ENCODE results near the gene ASPSCR1. TPM values are rescaled to one million over a fixed set of nuclear protein-coding genes. Genes with fewer than 3 reads are reported as not detected.

Gene ASPSCR1
- total RNA-seq, 2 donors from 2014 or later: 17.9 to 57.4 TPM

DNA sequence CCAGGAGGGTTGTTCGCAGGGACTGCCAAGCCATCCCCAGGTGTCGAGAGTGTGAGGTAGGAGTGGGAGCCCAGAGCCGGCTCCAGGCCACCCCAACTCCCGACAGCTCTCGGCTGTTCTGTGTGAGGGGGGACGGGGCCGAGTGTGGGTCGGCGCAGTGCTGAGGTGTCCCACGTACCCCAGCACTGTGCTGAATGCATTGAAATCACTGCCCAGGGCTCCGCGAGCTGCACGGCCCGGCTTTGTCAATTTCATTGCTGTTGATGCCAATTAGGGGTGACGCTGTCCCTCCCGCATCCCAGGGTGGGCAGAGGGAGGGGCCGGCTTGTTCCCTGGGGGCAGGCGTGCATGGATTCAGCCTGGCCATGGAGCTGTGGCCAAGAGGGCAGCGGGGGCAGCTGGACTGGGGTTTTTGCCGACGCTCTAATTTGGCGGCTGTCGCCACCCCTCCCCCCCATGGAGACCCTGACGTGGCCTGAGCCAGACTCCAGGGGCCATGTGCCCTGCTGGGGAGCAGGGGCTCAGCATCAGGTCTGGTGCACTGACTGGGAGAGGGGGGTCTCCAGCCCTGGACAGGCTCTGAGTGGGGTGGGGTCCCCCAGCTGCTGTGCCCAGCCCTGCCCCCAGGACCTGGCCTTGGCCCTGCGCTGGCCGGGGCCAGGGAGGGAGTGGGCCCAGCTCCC lies 31.0 kb downstream of the ASPSCR1 start:
- DNase-seq: no peak
- H3K27me3 ChIP-seq: no peaks in the 10 kb centered on the region
- H3K4me3 ChIP-seq: no peak overlapping the region
- no peak overlapping the region for H3K27ac ChIP-seq
- no peaks in the 10 kb centered on the region for H3K9me3 ChIP-seq
- intact Hi-C loops (cut with DNase I): no loop called here
- H3K36me3 ChIP-seq (replicated peaks in 1 of 2; ENCODE audit: insufficient read depth in 1 of 2, low read depth in 2 of 2): no peaks in the 10 kb centered on the region
- 82 to 94% methylated on average over 15 to 25 of the region's 26 CpGs for WGBS, 2 donors
- H3K4me1 ChIP-seq: no peaks in the 10 kb centered on the region
- ATAC-seq: no peak
- TF ChIP-seq POLR2A (IDR thresholded peaks at IDR 0.05): no peak
- TF ChIP-seq, protein P1, sequence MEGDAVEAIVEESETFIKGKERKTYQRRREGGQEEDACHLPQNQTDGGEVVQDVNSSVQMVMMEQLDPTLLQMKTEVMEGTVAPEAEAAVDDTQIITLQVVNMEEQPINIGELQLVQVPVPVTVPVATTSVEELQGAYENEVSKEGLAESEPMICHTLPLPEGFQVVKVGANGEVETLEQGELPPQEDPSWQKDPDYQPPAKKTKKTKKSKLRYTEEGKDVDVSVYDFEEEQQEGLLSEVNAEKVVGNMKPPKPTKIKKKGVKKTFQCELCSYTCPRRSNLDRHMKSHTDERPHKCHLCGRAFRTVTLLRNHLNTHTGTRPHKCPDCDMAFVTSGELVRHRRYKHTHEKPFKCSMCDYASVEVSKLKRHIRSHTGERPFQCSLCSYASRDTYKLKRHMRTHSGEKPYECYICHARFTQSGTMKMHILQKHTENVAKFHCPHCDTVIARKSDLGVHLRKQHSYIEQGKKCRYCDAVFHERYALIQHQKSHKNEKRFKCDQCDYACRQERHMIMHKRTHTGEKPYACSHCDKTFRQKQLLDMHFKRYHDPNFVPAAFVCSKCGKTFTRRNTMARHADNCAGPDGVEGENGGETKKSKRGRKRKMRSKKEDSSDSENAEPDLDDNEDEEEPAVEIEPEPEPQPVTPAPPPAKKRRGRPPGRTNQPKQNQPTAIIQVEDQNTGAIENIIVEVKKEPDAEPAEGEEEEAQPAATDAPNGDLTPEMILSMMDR (IDR thresholded peaks at IDR 0.05): no peak

DNA sequence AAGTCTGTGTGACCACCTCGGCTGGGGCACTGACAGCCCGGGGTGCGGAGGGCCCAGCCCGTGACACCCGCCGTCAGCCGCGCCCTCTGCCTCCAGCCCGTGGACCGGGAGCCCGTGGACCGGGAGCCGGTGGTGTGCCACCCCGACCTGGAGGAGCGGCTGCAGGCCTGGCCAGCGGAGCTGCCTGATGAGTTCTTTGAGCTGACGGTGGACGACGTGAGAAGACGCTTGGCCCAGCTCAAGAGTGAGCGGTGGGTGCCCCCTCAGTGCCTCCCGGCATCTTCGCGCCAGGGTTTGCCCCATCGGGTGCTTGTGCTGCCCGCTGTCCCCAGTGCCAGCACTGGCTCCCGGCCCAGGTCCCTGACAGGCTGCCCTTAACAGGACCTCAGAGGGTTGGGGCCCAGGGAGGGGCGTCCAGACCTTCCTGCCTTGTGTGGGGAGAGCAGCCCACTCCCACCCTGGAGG lies 31.5 kb downstream of the ASPSCR1 start:
- no peak overlapping the region for H3K27ac ChIP-seq
- WGBS, 2 donors: 93 to 100% methylated on average over 5 to 22 of the region's 28 CpGs
- no peaks in the 10 kb centered on the region for H3K9me3 ChIP-seq
- ATAC-seq: no peak
- no peak for DNase-seq
- intact Hi-C loops (cut with DNase I): no loop called here
- no peaks in the 10 kb centered on the region for H3K27me3 ChIP-seq
- TF ChIP-seq POLR2A (IDR thresholded peaks at IDR 0.05): no peak
- TF ChIP-seq, protein P1 (IDR thresholded peaks at IDR 0.05): no peak
- H3K36me3 ChIP-seq (replicated peaks in 1 of 2; ENCODE audit: insufficient read depth in 1 of 2, low read depth in 2 of 2): no peaks in the 10 kb centered on the region
- H3K4me3 ChIP-seq: no peak overlapping the region
- no peaks in the 10 kb centered on the region for H3K4me1 ChIP-seq

DNA sequence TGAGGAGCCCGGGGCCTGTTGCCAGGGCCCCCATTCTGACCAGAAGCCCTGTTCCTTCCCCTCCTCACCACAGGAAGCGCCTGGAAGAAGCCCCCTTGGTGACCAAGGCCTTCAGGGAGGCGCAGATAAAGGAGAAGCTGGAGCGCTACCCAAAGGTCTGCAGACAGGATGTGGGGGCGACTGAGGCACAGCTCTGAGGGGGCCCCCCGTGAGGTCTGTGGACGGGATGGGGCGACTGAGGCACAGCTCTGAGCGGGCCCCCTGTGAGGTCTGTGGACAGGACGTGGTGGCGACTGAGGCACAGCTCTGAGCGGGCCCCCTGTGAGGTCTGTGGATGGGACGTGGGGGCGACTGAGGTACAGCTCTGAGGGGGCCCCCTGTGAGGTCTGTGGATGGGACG lies 32.0 kb downstream of the ASPSCR1 start:
- no peak overlapping the region for H3K27ac ChIP-seq
- H3K4me1 ChIP-seq: no peaks in the 10 kb centered on the region
- no peak for TF ChIP-seq POLR2A (IDR thresholded peaks at IDR 0.05)
- TF ChIP-seq, protein P1 (IDR thresholded peaks at IDR 0.05): no peak
- H3K27me3 ChIP-seq: no peaks in the 10 kb centered on the region
- H3K4me3 ChIP-seq: no peak overlapping the region
- ATAC-seq (no peak), DNase-seq (no peak)
- intact Hi-C loops (cut with DNase I): no loop called here
- H3K36me3 ChIP-seq (replicated peaks in 1 of 2; ENCODE audit: insufficient read depth in 1 of 2, low read depth in 2 of 2): no peaks in the 10 kb centered on the region
- H3K9me3 ChIP-seq: no peaks in the 10 kb centered on the region
- 70 to 86% methylated on average over 12 to 15 of the region's 15 CpGs for WGBS, 2 donors

DNA sequence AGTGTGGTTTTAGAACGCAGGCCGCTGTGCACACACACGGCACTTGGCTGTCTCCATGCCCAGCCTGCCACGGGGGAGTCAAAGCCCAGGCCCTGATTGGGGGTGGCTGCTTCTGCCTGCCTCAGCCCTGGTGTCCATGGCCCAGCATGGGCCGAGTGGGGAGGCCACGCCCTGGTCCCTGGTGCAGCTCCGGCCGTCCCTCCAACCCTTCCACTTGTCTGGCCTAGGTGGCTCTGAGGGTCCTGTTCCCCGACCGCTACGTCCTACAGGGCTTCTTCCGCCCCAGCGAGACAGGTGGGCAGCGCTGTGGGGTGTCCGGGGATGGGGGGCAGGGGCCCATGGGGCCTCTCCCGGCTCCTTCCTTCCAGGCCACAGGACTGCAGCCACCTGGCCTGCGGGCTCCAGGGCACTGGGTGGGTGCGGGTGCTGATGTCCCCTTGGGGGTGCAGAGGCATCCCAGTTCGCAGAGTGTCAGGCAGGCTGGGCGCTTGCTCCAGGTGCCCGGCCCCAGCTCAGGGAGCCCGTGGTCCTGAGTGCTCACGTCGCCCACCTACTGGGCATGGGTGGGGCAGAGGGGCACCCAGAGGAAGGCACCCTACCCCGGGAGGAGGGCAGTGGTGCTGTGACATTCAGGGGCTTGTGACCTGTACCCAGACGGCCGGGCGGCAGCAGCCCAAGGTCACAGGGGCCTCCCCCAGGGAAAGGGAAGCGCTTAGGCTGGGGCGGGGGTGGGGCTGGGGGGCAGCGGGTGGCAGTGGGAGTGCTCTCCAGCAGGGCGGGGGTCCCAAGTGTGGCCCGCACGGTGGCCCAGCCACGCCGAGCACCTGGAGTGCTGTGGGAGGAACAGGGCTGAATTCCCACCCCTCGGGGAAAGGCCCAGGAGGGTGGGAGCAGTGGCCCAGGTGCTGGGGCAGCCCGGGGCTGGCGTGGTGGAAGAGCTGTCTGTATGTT lies 33.4 kb downstream of the ASPSCR1 start:
- 90 to 91% methylated on average over 23 to 26 of the region's 39 CpGs for WGBS, 2 donors
- H3K4me3 ChIP-seq: no peak overlapping the region
- no peaks in the 10 kb centered on the region for H3K4me1 ChIP-seq
- TF ChIP-seq, protein P1 (IDR thresholded peaks at IDR 0.05): no peak
- no peak for TF ChIP-seq POLR2A (IDR thresholded peaks at IDR 0.05)
- DNase-seq (no peak), ATAC-seq (no peak)
- H3K27ac ChIP-seq: no peak overlapping the region
- H3K36me3 ChIP-seq (replicated peaks in 1 of 2; ENCODE audit: insufficient read depth in 1 of 2, low read depth in 2 of 2): no peaks in the 10 kb centered on the region
- H3K27me3 ChIP-seq: no peaks in the 10 kb centered on the region
- H3K9me3 ChIP-seq: no peaks in the 10 kb centered on the region
- intact Hi-C loops (cut with DNase I): no loop called here

Data from body of pancreas (tissue), 4 donors.